Activated B cell treated with CpG ODN at 0.5 μM for 24 hours (primary cell): ENCODE data around the gene GALNT2. TPM values are rescaled to one million over a fixed set of nuclear protein-coding genes. Genes with fewer than 3 reads are reported as not detected.
A peak's percentile ranks its signal among the peaks of the same experiment; 100 is the strongest.

Source experiments
- ATAC-seq: fragments of 200-7000 bp; cut with Tn5 transposase; one replicate; pipeline ENCODE4 v1.10.0; 2021; ENCODE audit warnings: low read depth, mild to moderate bottlenecking, moderate library complexity
- CTCF ChIA-PET: fragments of 350-600 bp; sonication (Branson Sonifier 250); formaldehyde crosslinking; loops from one replicate; lab custom pipeline; 2021; ENCODE audit warnings: antibody characterized with exemption; lab: Charles Lee
- POLR2A ChIA-PET: fragments of 350-600 bp; sonication (Branson Sonifier 250); formaldehyde crosslinking; loops from one replicate; lab custom pipeline; 2021; ENCODE audit warnings: antibody characterized with exemption; lab: Charles Lee
- DNase-seq: peaks from one replicate; pipeline ENCODE4 v3.0.0; 2022
- H3K27ac Mint-ChIP-seq: one replicate; pipeline ENCODE4 v1.8.0; 2020; ENCODE audit warnings: mixed read lengths
- H3K27me3 Mint-ChIP-seq: one replicate; pipeline ENCODE4 v1.8.0; 2021; ENCODE audit warnings: mixed read lengths
- H3K36me3 Mint-ChIP-seq: one replicate; pipeline ENCODE4 v1.8.0; 2021; ENCODE audit warnings: low read depth, mixed read lengths
- H3K4me1 Mint-ChIP-seq: one replicate; pipeline ENCODE4 v1.8.0; 2021; ENCODE audit warnings: mixed read lengths
- H3K4me3 Mint-ChIP-seq: one replicate; pipeline ENCODE4 v1.8.0; 2020; ENCODE audit warnings: mild to moderate bottlenecking, mixed read lengths
- H3K9me3 Mint-ChIP-seq: one replicate; pipeline ENCODE4 v1.8.0; 2020; ENCODE audit warnings: mixed read lengths
- intact Hi-C: fragments of 100-400 bp; cut with micrococcal nuclease; formaldehyde crosslinking; loops from one replicate; pipeline ENCODE4 v1.15.1; 2024
- total RNA-seq: library from RNA; stranded (reverse); gene quantifications from 2 replicates; pipeline ENCODE4 v1.2.3, GENCODE V29; 2022
- TF ChIP-seq, protein P1 (sequence below): fragments of 200-600 bp; IDR thresholded peaks from one replicate; pipeline ENCODE4 v1.8.0; 2022; ENCODE audit warnings: antibody characterized with exemption, mild to moderate bottlenecking

The GALNT2 gene
- total RNA-seq, 1 donor from 2014 or later = 108 TPM

DNA sequence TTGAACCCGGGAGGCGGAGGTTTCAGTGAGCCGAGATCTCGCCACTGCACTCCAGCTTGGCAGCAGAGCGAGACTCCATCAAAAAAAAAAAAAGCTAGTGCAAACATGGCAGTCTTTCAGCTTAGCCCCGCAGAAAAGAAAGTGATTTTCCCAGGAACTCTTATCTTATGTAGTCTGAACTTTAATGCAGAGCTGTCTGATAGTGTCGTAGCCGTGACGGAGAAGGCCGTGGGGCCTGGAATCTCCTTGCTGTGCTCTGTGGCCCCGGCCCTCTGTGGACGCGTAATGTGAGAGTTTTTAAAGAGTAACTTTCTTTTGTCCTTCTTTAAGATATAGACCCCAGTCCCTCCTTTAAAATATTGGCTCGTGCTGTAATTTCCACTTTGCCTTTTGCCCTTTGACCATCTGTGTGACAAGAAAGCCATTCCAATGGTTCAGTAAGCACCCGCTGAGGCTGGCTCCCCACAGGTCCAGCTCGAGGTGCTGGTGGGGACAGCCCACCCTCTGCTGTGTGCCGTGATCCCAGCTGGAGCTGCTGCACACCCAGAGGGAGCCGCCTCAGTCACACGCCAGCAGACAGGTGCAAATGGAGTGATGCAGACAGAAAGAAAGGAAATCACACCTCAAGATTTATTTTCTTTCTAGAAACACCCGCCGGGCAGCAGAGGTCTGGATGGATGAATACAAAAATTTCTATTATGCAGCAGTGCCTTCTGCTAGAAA lies 195.1 kb downstream of the GALNT2 start:
- no peak for ATAC-seq
- Mint-ChIP-seq H3K4me1 (peaks cover 28% of the 10 kb centered on the region), H3K9me3 (peaks cover 8% of the 10 kb centered on the region), H3K4me3 (no peak overlapping the region), H3K36me3 (peaks cover 87% of the 10 kb centered on the region), H3K27me3 (no peaks in the 10 kb centered on the region), H3K27ac (no peak overlapping the region)
- DNase-seq = no peak
- CTCF ChIA-PET = interaction anchor here (0.6 to 1.1 kb wide), 2 partner anchors 601 to 683 kb away, joined by 3 to 4 read pairs; no protein-coding TSS in a partner anchor
- TF ChIP-seq, protein P1, sequence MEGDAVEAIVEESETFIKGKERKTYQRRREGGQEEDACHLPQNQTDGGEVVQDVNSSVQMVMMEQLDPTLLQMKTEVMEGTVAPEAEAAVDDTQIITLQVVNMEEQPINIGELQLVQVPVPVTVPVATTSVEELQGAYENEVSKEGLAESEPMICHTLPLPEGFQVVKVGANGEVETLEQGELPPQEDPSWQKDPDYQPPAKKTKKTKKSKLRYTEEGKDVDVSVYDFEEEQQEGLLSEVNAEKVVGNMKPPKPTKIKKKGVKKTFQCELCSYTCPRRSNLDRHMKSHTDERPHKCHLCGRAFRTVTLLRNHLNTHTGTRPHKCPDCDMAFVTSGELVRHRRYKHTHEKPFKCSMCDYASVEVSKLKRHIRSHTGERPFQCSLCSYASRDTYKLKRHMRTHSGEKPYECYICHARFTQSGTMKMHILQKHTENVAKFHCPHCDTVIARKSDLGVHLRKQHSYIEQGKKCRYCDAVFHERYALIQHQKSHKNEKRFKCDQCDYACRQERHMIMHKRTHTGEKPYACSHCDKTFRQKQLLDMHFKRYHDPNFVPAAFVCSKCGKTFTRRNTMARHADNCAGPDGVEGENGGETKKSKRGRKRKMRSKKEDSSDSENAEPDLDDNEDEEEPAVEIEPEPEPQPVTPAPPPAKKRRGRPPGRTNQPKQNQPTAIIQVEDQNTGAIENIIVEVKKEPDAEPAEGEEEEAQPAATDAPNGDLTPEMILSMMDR = no peak
- POLR2A ChIA-PET = interaction anchor here (0.7 to 1.4 kb wide), 2 partner anchors 8 to 28 kb away, joined by 3 to 5 read pairs; no protein-coding TSS in a partner anchor
- intact Hi-C loops = no loop called here

DNA sequence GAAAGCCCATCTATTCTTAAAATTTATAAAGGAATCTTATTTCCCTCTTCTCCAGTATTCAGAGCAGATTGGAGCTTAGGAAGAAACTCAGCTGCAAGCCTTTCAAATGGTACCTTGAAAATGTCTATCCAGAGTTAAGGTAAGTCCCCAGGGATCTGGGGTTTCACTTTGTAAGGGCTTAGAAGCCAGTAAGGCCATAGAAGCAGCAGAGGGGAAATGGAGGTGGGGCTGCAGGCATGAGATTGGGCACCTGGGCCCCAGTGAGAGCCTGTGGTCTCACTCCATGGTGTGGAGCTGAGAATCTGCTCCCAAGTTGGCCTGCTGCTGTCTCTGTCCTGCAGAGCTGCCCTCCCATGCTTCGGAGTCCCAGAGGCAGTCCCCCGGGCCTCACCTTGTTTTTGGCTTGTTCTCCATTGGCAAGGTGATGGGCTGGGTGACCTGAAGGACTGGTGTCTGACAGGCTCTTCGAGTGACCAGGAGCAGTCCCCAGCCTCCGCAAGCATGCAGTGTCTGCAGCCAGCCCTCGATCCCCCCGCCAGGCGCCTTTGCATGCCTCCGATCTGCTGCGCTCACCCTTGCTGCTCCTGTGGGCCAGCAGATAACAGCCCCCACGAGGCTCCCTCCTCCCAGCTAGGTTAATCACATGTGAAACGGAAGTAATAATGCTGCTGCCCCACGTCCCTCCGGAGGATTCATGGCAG lies 196.0 kb downstream of the GALNT2 start:
- ATAC-seq (peak; percentile 31), DNase-seq (no peak)
- ChIA-PET CTCF (no interaction called here), POLR2A (no interaction called here)
- intact Hi-C loops = no loop called here
- TF ChIP-seq, protein P1 = no peak
- Mint-ChIP-seq H3K9me3 (peaks cover 6% of the 10 kb centered on the region), H3K36me3 (peaks cover 87% of the 10 kb centered on the region), H3K4me3 (no peak overlapping the region), H3K4me1 (peaks cover 28% of the 10 kb centered on the region), H3K27ac (no peak overlapping the region), H3K27me3 (no peaks in the 10 kb centered on the region)

DNA sequence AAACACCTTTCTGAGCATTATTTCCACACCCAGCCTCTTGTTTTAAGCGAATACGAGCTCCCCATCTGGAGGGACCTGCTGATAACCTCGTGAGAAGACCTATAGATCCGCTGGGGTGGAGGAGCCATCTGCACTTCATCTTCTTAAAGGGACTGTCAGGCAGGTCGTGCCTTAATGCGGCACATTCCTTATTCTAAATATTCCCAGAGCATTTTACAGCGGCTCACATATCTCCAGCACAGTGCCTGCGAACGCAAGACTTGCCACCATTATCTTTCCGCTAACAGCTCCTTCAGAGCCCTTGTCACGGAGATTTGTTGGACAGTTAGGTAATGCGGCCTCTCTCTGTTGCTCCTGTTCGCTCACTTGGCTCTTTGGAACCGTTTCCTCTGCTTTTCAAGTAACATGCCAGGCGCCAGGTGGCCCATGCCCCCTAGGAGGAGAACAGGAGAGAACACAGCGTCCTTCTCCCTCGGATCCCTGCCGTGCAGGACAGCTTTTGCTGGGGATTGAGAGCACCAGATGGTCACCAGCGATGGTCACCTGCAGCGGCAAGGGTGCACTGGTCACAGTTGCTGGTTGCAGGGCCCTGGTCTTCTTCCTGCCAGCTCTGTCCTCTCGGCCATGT lies 196.6 kb downstream of the GALNT2 start:
- DNase-seq (no peak), ATAC-seq (no peak)
- ChIA-PET POLR2A (no interaction called here), CTCF (no interaction called here)
- intact Hi-C loops = no loop called here
- Mint-ChIP-seq H3K9me3 (peaks cover 6% of the 10 kb centered on the region), H3K4me1 (peaks cover 29% of the 10 kb centered on the region), H3K4me3 (no peak overlapping the region), H3K36me3 (peaks cover 85% of the 10 kb centered on the region), H3K27ac (no peak overlapping the region), H3K27me3 (no peaks in the 10 kb centered on the region)
- TF ChIP-seq, protein P1 = no peak

DNA sequence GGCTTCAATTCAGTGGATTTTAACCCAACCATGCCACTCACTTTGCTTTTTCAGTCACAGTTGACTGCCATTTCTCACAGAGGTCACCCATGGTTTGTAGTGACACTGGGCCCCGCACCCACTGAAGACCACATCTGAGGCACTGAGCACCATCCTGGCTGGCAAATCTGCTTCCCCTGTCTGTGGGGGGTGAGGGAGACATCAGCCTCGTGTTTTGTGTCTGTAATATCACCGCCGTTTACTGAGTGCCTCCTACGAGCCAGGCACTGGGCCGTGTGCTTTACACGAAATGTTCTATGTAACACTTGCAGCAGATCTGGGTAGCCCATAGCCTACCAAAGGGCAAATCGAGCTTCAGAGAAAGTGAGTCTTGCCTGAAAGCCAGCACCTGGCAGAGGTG lies 197.3 kb downstream of the GALNT2 start:
- Mint-ChIP-seq H3K4me3 (no peak overlapping the region), H3K27ac (no peak overlapping the region)
- ATAC-seq = no peak

More for the DNA sequence above, 197.3 kb downstream of the GALNT2 start:
- Mint-ChIP-seq H3K4me1 (peaks cover 31% of the 10 kb centered on the region), H3K27me3 (no peaks in the 10 kb centered on the region), H3K36me3 (peaks cover 81% of the 10 kb centered on the region), H3K9me3 (peaks cover 2% of the 10 kb centered on the region)
- CTCF ChIA-PET = no interaction called here
- TF ChIP-seq, protein P1 = no peak
- POLR2A ChIA-PET = no interaction called here
- no peak for DNase-seq
- intact Hi-C loops = no loop called here
